Smooth muscle cell (in vitro differentiated cells): ENCODE results near the gene ME2. TPM values are rescaled to one million over a fixed set of nuclear protein-coding genes. Genes with fewer than 3 reads are reported as not detected.
"Not testable (repeated sequence)": the region's sequence is repeated elsewhere in the genome, so short reads cannot be mapped to it uniquely, and the experiment has no call there.

Experiments used
- DNase-seq: peaks from one replicate; lab custom pipeline; 2025; ENCODE audit not compliant: unreplicated experiment; lab: John Stamatoyannopoulos, UW
- H2AFZ ChIP-seq: fragments of 200-600 bp; sonication (generic); 2 replicates; pipeline ENCODE4 v1.6.0; 2016; ENCODE audit warnings: antibody characterized with exemption, low read depth, mild to moderate bottlenecking
- H3F3A ChIP-seq: fragments of 200-600 bp; sonication (generic); 2 replicates; pipeline ENCODE4 v1.6.0; 2017; ENCODE audit warnings: antibody characterized with exemption, low read depth
- H3K27ac ChIP-seq: fragments of 200-600 bp; sonication (generic); 2 replicates; pipeline ENCODE4 v1.5.1; 2016; ENCODE audit warnings: low read depth, mild to moderate bottlenecking
- H3K27me3 ChIP-seq: fragments of 200-600 bp; sonication (generic); 2 replicates; pipeline ENCODE4 v1.6.1; 2016; ENCODE audit warnings: low read depth, mild to moderate bottlenecking
- H3K36me3 ChIP-seq: fragments of 200-600 bp; sonication (generic); 2 replicates; pipeline ENCODE4 v1.5.1; 2016; ENCODE audit warnings: low read depth
- H3K4me1 ChIP-seq: fragments of 200-600 bp; sonication (generic); 2 replicates; pipeline ENCODE4 v1.5.1; 2016; ENCODE audit warnings: low read depth
- H3K4me2 ChIP-seq: fragments of 200-600 bp; sonication (generic); 2 replicates; pipeline ENCODE4 v1.6.0; 2016; ENCODE audit warnings: mild to moderate bottlenecking
- H3K4me3 ChIP-seq: fragments of 200-600 bp; sonication (generic); 2 replicates; pipeline ENCODE4 v1.5.1; 2016; ENCODE audit warnings: mild to moderate bottlenecking
- H3K79me2 ChIP-seq: fragments of 200-600 bp; sonication (generic); 2 replicates; pipeline ENCODE4 v1.6.0; 2016; ENCODE audit warnings: low read depth, mild to moderate bottlenecking
- H3K9ac ChIP-seq: fragments of 200-600 bp; sonication (generic); 2 replicates; pipeline ENCODE4 v1.6.0; 2016; ENCODE audit warnings: low read depth
- H3K9me3 ChIP-seq: fragments of 200-600 bp; sonication (generic); replicated peaks from 2 replicates; pipeline ENCODE4 v1.5.1; 2016; ENCODE audit warnings: low read depth
- H4K20me1 ChIP-seq: fragments of 200-600 bp; sonication (generic); 2 replicates; pipeline ENCODE4 v1.6.0; 2016; ENCODE audit warnings: low read depth
- CTCF ChIP-seq: fragments of 200-600 bp; sonication (generic); IDR thresholded peaks from 2 replicates; pipeline ENCODE4 v1.5.1; 2017; ENCODE audit warnings: borderline replicate concordance, mild to moderate bottlenecking, antibody characterized with exemption; ENCODE audit not compliant: insufficient read depth, poor library complexity, severe bottlenecking
- WGBS: methylation state at CpG from one replicate; pipeline ENCODE4 v1.1.7; 2016; ENCODE audit warnings: low lambda C conversion rate; 5-methylcytosine and 5-hydroxymethylcytosine counted together
- polyA plus RNA-seq: library from polyadenylated mRNA; unstranded; fragments of >200 nt; fragmentation: Nextera tagmentation; extraction: Ambion mirVana; gene quantifications from 2 replicates; pipeline ENCODE4 v1.2.1, GENCODE V29; 2016
- total RNA-seq: library from RNA; depleted of rRNA; stranded (reverse); fragments of >200 nt; gene quantifications from 2 replicates; pipeline ENCODE4 v1.2.3, GENCODE V29; 2014

Gene ME2
- total and polyA plus RNA-seq, 2 experiments from 2014 or later = 20.2 to 47.9 TPM

- DNase-seq = no peak
- no peak overlapping the region for H3K4me2 ChIP-seq
- H3K9me3 ChIP-seq = no peaks in the 10 kb centered on the region
- H3K4me1 ChIP-seq = no peaks in the 10 kb centered on the region
- H2AFZ ChIP-seq = no peak overlapping the region
- no peaks in the 10 kb centered on the region for H3K27me3 ChIP-seq
- H3K27ac ChIP-seq = no peak overlapping the region
- no peaks in the 10 kb centered on the region for H4K20me1 ChIP-seq
- peaks cover 5% of the 10 kb centered on the region for H3K36me3 ChIP-seq
- no peaks in the 10 kb centered on the region for H3K79me2 ChIP-seq
- no peak overlapping the region for H3K9ac ChIP-seq
- H3F3A ChIP-seq = no peaks in the 10 kb centered on the region
- WGBS = 74% methylated on average over 4 of the region's 4 CpGs
- no peak overlapping the region for H3K4me3 ChIP-seq
- no peak for TF ChIP-seq CTCF
Measured at GRCh38 chr18:50944245-50944932, 65.5 kb downstream of the ME2 start.

- not testable (repeated sequence) for H3K9ac ChIP-seq, H3K4me3 ChIP-seq, DNase-seq, H3K36me3 ChIP-seq, H3K9me3 ChIP-seq, H3F3A ChIP-seq, H2AFZ ChIP-seq, H3K27ac ChIP-seq, H3K4me1 ChIP-seq, H3K79me2 ChIP-seq, H4K20me1 ChIP-seq, H3K27me3 ChIP-seq, H3K4me2 ChIP-seq
- 97% methylated on average over 2 of the region's 2 CpGs for WGBS
Measured at GRCh38 chr18:50945918-50946317, 67.0 kb downstream of the ME2 start.

- Histone ChIP-seq H3F3A (no peaks in the 10 kb centered on the region), H3K9ac (no peak overlapping the region), H3K4me1 (no peaks in the 10 kb centered on the region), H3K27me3 (no peaks in the 10 kb centered on the region), H3K4me2 (no peak overlapping the region), H4K20me1 (no peaks in the 10 kb centered on the region), H3K9me3 (no peaks in the 10 kb centered on the region), H3K79me2 (no peaks in the 10 kb centered on the region), H3K27ac (no peak overlapping the region), H3K4me3 (no peak overlapping the region), H3K36me3 (no peaks in the 10 kb centered on the region), H2AFZ (no peak overlapping the region)
- WGBS = 76% methylated on average over 1 of the region's 1 CpG
- TF ChIP-seq CTCF = no peak
- DNase-seq = no peak
Measured at GRCh38 chr18:50947899-50948298, 69.0 kb downstream of the ME2 start.

GRCh38 chr18:50949185-50949584 is 70.3 kb downstream of the ME2 start:
- WGBS = 96% methylated on average over 6 of the region's 6 CpGs
- H3K27ac ChIP-seq = no peak overlapping the region
- H3K4me2 ChIP-seq = no peak overlapping the region
- no peaks in the 10 kb centered on the region for H3F3A ChIP-seq
- H3K9ac ChIP-seq = no peak overlapping the region
- no peak overlapping the region for H2AFZ ChIP-seq
- H3K9me3 ChIP-seq = no peaks in the 10 kb centered on the region
- no peaks in the 10 kb centered on the region for H4K20me1 ChIP-seq
- no peaks in the 10 kb centered on the region for H3K27me3 ChIP-seq
- H3K79me2 ChIP-seq = no peaks in the 10 kb centered on the region
- no peak overlapping the region for H3K4me3 ChIP-seq
- no peaks in the 10 kb centered on the region for H3K36me3 ChIP-seq
- DNase-seq = no peak
- no peak for TF ChIP-seq CTCF
- no peaks in the 10 kb centered on the region for H3K4me1 ChIP-seq
